Ramos (cell line): ENCODE data around the gene CDC26.
"Not testable (repeated sequence)": the region's sequence is repeated elsewhere in the genome, so short reads cannot be mapped to it uniquely, and the experiment has no call there.

ENCODE experiments used
- in situ Hi-C: fragments of 300-500 bp; cut with MboI; formaldehyde crosslinking; loops from one replicate; pipeline ENCODE4 v1.14.3; 2022; ENCODE audit warnings: low sequenced_read_pairs; ENCODE audit not compliant: unreplicated experiment

Gene CDC26

DNA sequence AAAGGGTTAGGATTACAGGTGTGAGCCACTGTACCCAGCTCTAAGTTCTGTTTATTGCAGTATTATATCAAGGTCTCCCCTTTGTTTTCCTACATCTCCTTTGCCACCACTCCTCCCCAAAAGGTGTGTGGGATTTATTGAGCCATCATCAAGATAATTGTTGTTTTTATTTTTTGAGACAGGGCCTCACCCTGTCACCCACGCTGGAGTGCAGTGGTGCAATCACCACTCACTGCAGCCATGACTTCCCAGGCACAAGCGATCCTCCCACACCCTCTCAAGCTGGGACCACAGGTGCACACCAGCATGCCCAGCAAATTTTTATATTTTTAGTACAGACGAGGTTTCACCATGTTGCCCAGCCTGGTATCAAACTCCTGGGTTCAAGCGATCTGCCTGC, 29.5 kb downstream of the CDC26 start:
- in situ Hi-C loops = no loop called here

DNA sequence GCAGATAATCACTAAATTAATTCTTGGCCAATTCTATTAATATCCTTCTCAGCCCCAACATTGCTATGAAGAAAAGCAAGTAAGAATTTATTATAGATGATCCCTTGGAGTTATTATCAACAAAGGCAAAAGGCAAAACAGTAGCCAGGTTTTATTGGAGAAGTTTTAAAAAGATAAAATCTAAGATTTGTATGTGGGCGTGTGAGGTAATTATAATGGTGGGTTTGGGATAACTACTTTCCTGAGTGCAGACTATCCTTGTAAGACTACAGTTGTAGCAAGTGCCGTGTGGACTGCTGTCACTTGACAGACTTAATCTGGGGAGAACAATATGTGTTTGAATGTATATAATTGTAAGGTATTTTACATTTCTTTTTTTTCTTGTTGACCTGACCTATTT, 30.8 kb downstream of the CDC26 start:
- in situ Hi-C loops = no loop called here

DNA sequence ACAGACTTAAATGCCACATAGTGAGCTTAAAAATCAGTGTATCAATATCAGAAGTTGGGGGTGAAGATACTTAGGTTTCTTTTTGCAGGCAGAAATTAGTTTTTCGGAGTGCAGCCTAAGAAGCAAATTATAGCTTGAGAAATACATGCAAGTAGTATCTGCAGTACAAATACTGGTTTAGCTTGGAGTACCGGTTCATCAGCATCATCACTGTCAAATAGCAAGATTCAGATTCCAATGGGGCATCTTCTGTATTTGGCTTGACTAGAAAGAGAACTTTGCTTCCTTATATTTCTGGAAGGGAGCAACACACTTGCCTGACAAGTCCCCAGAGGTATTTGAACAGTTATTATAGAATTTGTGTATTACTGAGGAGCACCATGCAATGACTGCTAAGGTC, 34.2 kb downstream of the CDC26 start:
- in situ Hi-C loops = no loop called here

DNA sequence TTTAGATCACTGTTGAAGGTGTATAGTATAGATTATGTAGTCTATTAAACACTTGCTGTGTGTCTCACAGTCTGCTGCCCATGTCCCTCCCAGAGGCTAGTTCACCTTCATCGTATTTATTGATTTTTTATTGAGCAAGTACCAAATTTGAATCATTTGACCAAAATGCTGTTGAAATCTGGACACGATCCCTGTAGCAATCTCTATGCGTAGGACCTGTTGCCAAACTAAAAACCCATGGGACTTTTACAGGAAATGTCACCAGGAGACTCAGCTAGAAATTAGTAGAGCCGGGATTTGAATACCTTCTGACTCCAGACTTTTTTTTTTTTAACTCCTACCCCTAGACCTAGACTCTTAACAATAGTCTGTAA, 36.5 kb downstream of the CDC26 start:
- in situ Hi-C loops = no loop called here

DNA sequence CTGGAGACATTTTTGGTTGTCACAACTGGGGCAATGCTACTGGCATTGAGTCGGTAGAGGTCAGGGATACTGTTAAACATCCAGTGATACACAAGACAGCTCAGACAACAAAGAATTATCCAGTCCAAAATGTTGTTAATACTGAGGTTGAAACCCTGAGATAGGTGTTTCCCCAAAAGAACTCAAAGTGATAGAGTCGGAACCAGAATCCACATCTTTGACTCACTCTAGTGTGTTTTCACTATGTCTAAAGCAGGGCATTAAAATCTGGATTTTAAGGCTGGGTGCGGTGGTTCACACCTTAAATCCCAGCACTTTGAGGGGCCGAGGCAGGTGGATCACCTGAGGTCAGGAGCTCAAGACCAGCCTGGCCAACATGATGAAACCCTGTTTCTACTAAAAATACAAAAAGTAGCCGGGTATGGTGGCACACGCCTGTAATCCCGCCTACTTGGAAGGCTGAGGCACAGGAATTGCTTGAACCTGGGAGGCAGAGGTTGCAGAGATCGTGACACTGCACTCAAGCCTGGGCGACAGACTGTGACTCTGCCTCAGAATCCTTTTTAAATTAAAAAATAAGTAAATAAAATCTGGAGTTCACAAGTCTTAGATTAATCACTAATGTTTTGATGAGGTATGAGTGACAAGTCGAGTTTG, 37.0 kb downstream of the CDC26 start:
- in situ Hi-C loops = no loop called here

DNA sequence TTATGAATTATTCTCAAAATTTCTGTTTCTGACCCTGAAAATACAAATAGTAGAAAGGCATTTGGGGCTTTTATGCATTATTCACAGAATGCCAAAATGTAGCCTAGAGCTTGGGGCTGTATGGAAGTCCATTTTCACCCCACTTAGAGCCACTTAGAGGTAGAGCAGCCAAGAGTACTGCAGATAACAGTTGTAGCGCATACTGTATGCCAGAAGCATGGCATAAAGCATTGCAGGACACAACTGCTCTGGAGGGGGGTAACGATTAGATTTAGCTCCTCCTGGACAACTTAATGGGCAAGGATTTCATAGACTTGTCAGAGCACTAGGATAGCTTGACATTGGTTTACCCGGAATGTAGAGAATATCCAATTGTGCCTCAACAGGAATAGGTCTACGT, 38.3 kb downstream of the CDC26 start:
- in situ Hi-C loops = no loop called here

DNA sequence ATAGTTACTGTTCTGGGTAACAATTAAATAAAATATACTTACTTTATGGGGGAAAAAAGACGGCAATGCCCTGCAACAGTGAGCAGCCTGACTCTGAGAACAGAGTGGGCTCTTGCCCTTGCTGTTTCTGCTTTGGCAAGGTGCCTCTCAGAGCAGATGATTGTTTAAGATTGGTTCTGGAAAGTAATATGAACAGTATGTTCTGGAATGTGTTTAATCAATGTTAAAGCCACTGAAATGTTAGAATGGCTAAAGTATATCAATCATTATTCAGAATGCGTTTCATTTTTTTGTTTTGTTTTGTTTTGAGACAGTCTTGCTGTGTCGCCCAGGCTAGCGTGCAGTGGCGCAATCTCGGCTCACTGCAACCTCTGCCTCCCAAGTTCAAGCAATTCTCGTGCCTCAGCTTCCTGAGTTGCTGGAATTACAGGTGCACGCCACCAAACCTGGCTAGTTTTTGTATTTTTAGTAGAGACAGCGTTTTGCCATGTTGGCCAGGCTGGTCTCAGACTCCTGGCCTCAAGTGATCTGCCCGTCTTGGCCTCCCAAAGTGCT, 39.6 kb downstream of the CDC26 start:
- in situ Hi-C loops = not testable (repeated sequence)

DNA sequence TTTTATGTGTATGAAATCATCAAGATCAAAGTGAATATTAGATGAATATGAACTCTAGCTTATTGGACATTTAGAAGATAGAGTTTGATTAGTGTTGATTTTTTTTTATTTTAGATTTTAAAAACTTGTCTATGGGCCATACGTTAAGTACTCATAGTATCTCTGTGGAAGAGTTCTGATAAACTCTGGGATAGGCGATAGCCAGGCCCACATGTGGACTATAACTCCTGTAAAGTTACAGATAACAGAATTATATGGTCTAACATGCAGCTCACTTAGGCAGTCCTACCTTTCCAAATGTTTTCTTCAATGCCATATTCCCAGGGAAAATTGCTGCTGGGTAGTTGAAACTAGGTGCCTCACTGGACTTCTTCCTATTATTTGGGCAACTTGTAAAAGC, 43.7 kb downstream of the CDC26 start:
- in situ Hi-C loops = no loop called here

DNA sequence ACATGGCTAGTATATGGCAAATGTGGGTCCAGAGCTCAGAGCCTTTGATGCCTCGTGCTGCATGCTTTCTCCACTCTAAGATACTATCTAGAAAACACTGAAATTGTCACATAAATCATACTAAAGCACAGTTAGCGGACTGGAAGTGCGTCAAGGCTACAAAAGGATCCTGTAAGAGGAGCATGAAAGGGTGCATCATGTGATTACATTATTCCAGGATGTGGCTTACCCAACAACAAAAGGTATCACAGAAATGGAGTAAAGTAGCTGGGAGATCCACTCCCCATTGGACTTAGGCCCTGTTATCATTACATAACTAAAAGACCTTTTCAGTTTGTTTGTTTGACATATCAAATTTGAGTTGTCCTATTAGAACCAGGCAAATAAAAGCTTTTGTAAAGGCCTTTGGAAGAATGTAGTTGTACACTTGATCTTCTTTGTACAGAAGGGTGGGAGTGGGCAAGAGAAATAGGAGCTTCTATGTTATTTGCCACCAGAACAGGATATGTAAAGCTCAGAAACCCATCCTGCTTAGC, 47.2 kb downstream of the CDC26 start:
- in situ Hi-C loops = no loop called here

DNA sequence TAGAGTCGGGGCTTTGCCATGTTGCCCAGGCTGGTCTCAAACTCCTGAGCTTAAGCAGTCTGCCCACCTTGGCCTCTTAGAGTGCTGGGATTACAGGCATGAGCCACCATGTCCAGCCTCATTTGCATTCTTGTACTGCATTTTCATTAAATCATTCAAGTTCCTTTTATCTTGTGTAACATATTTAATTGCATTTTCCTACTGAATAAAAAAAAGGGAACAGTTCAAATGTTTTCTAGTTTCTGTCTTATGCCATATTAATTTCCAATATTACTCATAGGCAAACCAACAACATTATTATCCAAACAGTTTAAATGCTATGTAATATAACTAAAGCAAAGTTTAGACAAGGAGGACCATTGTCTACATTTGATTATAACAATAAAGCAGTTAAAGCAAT, 47.9 kb downstream of the CDC26 start:
- in situ Hi-C loops = no loop called here

DNA sequence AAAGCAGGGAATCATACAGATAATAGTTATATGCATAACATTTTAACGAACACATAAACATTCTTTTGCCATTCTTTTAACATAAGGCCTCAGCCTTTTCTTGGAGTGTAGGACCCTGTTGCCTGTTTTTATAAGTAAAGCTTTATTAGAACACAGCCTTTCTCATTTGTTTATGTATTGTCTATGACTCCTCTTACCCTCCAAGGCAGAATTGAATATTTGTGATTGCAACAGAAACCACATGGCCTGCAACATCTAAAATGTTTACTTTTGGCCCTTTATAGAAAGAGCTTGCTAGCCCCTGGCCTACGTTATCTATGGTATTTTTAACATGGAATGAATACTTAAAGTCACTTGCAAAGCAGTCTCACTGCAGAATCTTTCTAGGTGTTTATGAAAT, 51.4 kb downstream of the CDC26 start:
- in situ Hi-C loops = no loop called here

DNA sequence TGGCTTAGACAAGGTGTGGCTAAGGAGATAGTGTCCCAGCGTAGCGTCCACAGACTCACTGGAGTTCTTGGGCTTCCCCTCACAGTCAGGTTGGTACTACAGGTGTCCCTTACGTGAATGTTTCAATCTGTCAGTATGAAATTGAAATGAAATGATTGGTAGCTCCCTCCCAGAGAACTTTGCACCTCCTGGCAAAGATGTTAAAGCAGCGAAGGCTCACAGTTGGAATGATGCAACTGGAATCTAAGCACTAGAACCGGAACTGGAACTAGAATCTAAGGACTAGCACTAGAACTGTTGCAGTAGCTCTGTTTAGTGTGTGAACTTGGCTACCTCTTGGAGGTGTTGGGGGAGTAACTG, 52.9 kb downstream of the CDC26 start:
- in situ Hi-C loops = no loop called here

DNA sequence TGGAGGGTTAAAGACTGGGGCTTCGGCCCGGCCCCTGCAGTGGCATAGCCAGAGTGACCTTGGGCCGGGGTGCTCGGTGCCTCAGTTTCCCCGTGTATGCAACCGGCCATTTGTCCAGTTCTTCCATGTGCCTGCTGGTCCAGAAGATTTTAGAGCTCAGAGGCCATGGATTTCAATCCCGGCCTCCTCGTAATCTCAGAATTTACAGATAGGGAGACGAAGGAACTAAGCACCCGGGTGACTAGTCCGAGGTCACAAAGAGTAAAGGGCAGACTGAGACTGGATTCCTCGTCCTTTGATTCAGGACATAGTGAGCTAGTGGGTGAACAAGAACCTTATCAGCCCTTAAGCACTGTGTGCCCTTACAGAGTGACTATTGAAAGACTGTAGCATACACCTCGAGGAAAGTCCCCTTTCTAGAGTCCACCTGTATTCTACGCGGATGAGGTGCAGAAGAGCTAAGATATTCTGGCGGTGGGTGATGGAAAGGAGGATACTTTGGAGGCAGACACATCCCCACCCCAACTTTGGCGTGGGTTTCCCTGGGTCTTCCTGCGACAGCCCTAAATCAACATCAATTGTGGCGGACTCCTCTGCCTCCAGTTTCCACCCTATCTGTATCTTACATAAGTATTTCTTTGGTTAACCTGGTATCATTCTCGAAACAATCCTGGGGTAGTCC, 53.4 kb downstream of the CDC26 start:
- in situ Hi-C loops = no loop called here

DNA sequence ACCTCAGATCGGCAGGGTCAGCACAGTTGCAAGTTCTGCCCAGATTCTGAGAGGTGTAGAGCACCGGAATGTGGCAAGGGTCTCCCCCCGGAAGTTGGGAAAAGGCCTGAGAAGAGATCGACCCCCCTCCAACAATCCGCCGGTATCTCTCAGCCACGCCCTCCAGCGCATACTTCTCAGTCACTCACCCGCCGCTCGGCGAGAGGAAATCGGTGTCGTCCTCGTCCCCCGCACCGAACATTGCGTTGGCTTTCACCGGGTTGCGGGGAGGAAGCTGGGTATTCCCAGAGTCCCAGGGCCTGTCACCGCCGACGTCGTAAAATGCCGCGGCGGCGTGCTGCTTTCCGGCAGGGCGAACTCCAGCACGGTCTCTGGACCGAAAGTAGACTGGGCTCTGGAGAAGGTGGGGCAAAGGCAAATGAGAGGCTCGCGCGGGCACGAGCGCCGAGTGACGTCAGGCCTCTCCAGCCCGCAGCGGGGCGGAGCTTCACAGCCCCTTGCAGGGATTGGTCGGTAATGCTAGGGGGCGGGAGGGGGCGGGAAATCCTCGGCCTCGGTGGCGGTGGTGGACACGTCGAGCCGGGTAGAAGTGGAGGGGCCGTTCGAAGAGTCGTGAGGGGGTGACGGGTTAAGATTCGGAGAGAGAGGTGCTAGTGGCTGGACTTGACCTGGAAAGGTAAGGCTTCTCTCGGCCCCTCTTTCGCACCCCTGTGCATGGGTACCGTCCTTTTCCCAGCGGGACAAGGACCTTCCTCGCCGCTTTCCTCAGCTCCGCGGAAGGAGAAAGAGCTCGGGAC, 54.2 kb downstream of the CDC26 start, which contains the start of the genes FKBP15 and SLC31A1:
FKBP15 (minus strand) TSS at position 275 of the 797 bp plus-strand sequence; CDS start at position 241, 34 bp downstream.
SLC31A1 (plus strand) TSS at position 542 of the 797 bp plus-strand sequence. CDS start 34,605 bp downstream, outside the sequence.
- in situ Hi-C loops = no loop called here

DNA sequence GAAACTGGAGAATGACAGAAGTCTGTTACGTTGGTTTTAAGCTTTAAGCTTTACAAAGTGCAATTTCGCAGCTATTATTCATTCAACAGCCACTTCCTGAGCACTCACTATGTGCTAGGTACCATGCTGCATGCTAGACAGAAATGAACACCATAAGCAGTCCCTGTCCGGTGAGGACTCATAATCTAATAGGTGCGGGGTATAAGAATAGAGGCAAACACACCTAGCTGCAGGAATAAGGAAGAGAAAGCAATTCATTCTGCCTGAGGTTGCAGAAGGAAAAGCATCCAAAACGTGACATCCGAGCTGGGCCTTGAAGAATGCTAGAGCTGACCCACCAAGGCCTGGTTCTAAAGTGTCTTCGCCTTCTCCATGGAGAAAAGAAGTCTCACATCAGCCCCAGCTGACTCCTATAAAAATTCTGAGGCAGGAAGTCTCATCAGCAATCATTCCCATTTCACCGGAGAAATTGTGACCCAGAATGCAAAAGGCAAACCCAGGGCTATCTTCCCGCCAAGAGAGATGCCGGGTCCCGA, 54.8 kb downstream of the CDC26 start:
- in situ Hi-C loops = no loop called here

DNA sequence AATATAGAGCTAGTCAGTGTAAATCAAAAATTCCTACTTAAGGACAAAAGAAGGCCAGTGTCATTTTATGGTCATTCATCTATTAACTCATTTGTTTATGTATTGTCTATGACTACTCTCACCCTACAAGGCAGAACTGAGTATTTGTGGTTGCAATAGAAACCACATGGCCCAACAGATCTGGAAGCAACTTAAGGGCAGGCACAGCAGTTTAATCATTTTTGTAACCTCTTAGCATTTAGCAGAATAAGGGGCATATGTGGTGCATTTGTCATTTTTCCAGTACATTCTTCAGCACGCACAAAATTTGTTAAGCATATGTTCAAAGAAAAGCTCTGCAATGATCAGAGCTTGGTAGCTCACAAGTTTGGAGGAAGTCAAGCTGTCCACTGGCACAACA, 55.4 kb downstream of the CDC26 start:
- in situ Hi-C loops = no loop called here

DNA sequence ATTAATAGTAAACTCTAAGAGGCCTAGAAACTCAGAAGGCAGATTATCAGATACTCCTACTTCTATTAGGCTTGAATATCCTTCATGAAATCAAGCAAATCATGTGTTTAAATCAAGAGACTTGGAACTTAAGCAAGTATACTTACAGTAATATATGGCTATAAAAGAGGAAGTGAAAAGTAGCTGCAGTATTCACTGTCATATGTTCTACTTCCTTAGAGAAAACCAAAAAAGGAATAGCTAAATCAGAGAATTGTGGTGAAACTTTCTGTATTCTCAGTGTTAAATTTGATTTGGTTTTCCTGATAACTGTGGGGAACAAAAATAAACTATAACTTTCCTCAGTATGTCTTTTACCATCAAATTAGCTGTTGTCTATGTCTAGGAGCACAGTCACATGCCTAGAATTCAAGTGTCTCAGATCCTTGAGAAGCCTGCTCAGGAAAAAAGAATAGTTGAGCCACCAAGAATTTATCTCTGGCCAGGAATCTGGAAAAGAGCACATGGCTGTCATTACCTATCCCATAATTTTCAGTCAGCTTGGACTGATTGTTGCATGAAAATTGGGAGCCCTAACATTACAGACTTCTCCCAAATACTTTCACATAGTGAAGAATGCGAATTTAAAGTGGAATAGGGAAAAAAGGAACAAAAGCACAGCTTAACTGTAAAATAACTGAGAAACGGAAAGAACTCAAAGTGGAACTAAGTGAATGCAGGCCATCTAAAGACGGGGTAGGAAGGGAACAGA, 56.0 kb downstream of the CDC26 start:
- in situ Hi-C loops = no loop called here
